A549 (cell line): ENCODE results near the gene CSE1L. TPM values are rescaled to one million over a fixed set of nuclear protein-coding genes. Genes with fewer than 3 reads are reported as not detected.

Source experiments
- ATAC-seq, 2 experiments: fragments of 200-7000 bp in 1 of 2; fragments of >200 bp in 1 of 2; cut with Nextera tagmentation in 1 of 2; cut with Tn5 transposase in 1 of 2; 3 replicates each; pipeline versions ENCODE4 v1.8.0 to v1.9.1; 2018 to 2020; ENCODE audit warnings: mild to moderate bottlenecking in 1 of 2, moderate library complexity in 1 of 2
- CTCF ChIA-PET: fragments of 300-600 bp; sonication (Branson Sonifier 250); formaldehyde crosslinking; extraction: SDS; loops from one replicate; lab custom pipeline; 2021; ENCODE audit warnings: antibody characterized with exemption, inconsistent platforms; lab: Yijun Ruan, JAX
- POLR2A ChIA-PET: fragments of 350-600 bp; formaldehyde crosslinking; extraction: SDS; loops from one replicate; lab custom pipeline; 2021; ENCODE audit warnings: antibody characterized with exemption, inconsistent platforms; lab: Yijun Ruan, JAX
- DNase-seq, 2 experiments: peaks; one replicate each; pipeline versions ENCODE4 v3.0.0 to v3.0.0-alpha.2; 2011 to 2016; ENCODE audit warnings: low read depth in 1 of 2, low spot score in 1 of 2
- FAIRE-seq: peaks from 2 replicates; lab custom pipeline; 2011; peaks lifted over from hg19 to GRCh38; lab: Jason Lieb, UNC
- H3K27ac ChIP-seq, 2 experiments: fragments of >200 bp; sonication (Bioruptor Twin); formaldehyde crosslinking; 3 replicates each; pipeline ENCODE4 v1.5.1; 2016 to 2017
- H3K4me1 ChIP-seq: fragments of >200 bp; sonication (Bioruptor Twin); formaldehyde crosslinking; 3 replicates; pipeline ENCODE4 v1.6.1; 2016
- H3K4me2 ChIP-seq: fragments of >200 bp; sonication (Bioruptor Twin); formaldehyde crosslinking; 3 replicates; pipeline ENCODE4 v1.6.1; 2016
- H3K4me3 ChIP-seq: fragments of >200 bp; sonication (Bioruptor Twin); formaldehyde crosslinking; 3 replicates; pipeline ENCODE4 v1.5.1; 2016
- H3K9me3 ChIP-seq: fragments of >200 bp; sonication (Bioruptor Twin); formaldehyde crosslinking; 3 replicates; pipeline ENCODE4 v1.6.1; 2016
- BHLHE40 ChIP-seq: IDR thresholded peaks from 2 replicates; pipeline ENCODE4 v1.6.1; 2012; ENCODE audit warnings: low read depth, low read length, inconsistent platforms
- CBX8 ChIP-seq: fragments of 200-600 bp; sonication (generic); IDR thresholded peaks from 2 replicates; pipeline ENCODE4 v1.6.1; 2016
- CHD4 ChIP-seq: fragments of 200-600 bp; sonication (generic); IDR thresholded peaks from 2 replicates; pipeline ENCODE4 v1.6.1; 2016; ENCODE audit warnings: antibody characterized with exemption, mild to moderate bottlenecking, borderline replicate concordance
- EHF ChIP-seq: fragments of 250-450 bp; sonication (Bioruptor Pico); IDR thresholded peaks from 2 replicates; pipeline ENCODE4 v1.5.0; 2020; ENCODE audit warnings: mild to moderate bottlenecking
- EP300 ChIP-seq, 2 experiments: fragments of >200 bp; sonication (Bioruptor Twin); formaldehyde crosslinking; IDR thresholded peaks; 2 replicates in 1 of 2; 3 replicates in 1 of 2; pipeline ENCODE4 v1.6.1; 2016 to 2017
- FOSB ChIP-seq: fragments of 250-450 bp; sonication (Bioruptor Pico); IDR thresholded peaks from 2 replicates; pipeline ENCODE4 v1.5.0; 2020; ENCODE audit warnings: mild to moderate bottlenecking, moderate library complexity
- FOSL2 ChIP-seq, 2 experiments: fragments of 450-650 bp in 1 of 2; fragments of >200 bp in 1 of 2; sonication (Bioruptor Twin) in 1 of 2; formaldehyde crosslinking; IDR thresholded peaks; 2 replicates each; pipeline versions ENCODE4 v1.5.0 to v1.6.1; 2016 to 2020; ENCODE audit warnings: mild to moderate bottlenecking in 1 of 2, moderate library complexity in 1 of 2
- FOXS1 ChIP-seq: fragments of 250-450 bp; sonication (Bioruptor Pico); IDR thresholded peaks from 2 replicates; pipeline ENCODE4 v1.5.0; 2020; ENCODE audit warnings: mild to moderate bottlenecking, moderate library complexity
- GATA3 ChIP-seq: IDR thresholded peaks from 2 replicates; pipeline ENCODE4 v1.6.1; 2012; ENCODE audit warnings: borderline replicate concordance
- HDAC2 ChIP-seq: fragments of 200-600 bp; sonication (generic); IDR thresholded peaks from 2 replicates; pipeline ENCODE4 v1.6.1; 2016
- HEYL ChIP-seq: fragments of 250-450 bp; sonication (Bioruptor Pico); IDR thresholded peaks from 2 replicates; pipeline ENCODE4 v1.8.0; 2021; ENCODE audit warnings: mild to moderate bottlenecking, moderate library complexity
- HOXB13 ChIP-seq: fragments of 250-450 bp; sonication (Bioruptor Pico); IDR thresholded peaks from 2 replicates; pipeline ENCODE4 v1.5.0; 2020; ENCODE audit warnings: low read depth, mild to moderate bottlenecking, moderate library complexity
- HOXB5 ChIP-seq: fragments of 250-450 bp; sonication (Bioruptor Pico); IDR thresholded peaks from 2 replicates; pipeline ENCODE4 v1.5.0; 2020; ENCODE audit warnings: mild to moderate bottlenecking, moderate library complexity
- JUNB ChIP-seq: fragments of >200 bp; sonication (Bioruptor Twin); formaldehyde crosslinking; IDR thresholded peaks from 2 replicates; pipeline ENCODE4 v1.6.1; 2016
- KDM5A ChIP-seq: fragments of 200-600 bp; sonication (generic); IDR thresholded peaks from 2 replicates; pipeline ENCODE4 v1.6.1; 2016; ENCODE audit warnings: antibody characterized with exemption, mild to moderate bottlenecking
- NFE2L2 ChIP-seq: fragments of 150-350 bp; conservative IDR thresholded peaks from 2 replicates; pipeline ENCODE4 v1.6.1; 2014; ENCODE audit warnings: low read length
- NPAS2 ChIP-seq: fragments of 250-450 bp; sonication (Bioruptor Pico); IDR thresholded peaks from 2 replicates; pipeline ENCODE4 v1.8.0; 2022; ENCODE audit warnings: mild to moderate bottlenecking, moderate library complexity, borderline replicate concordance
- PBX3 ChIP-seq: IDR thresholded peaks from 2 replicates; pipeline ENCODE4 v1.6.1; 2012
- POLR2AphosphoS2 ChIP-seq: conservative IDR thresholded peaks from 2 replicates; pipeline ENCODE4 v1.6.1; 2012; ENCODE audit warnings: low read length, improper control_type of control experiment, inconsistent platforms
- RAD21 ChIP-seq, 2 experiments: fragments of >200 bp in 1 of 2; sonication (Bioruptor Twin) in 1 of 2; formaldehyde crosslinking in 1 of 2; IDR thresholded peaks in 1 of 2; conservative IDR thresholded peaks in 1 of 2; 2 replicates in 1 of 2; 3 replicates in 1 of 2; pipeline ENCODE4 v1.6.1; 2012 to 2018; ENCODE audit warnings: inconsistent platforms in 1 of 2
- RCOR1 ChIP-seq: fragments of 150-350 bp; IDR thresholded peaks from 2 replicates; pipeline ENCODE4 v1.6.1; 2014; ENCODE audit warnings: antibody characterized with exemption, low read length, low read depth
- SMC3 ChIP-seq: fragments of >200 bp; sonication (Bioruptor Twin); formaldehyde crosslinking; IDR thresholded peaks from 3 replicates; pipeline ENCODE4 v1.6.1; 2018; ENCODE audit warnings: inconsistent platforms
- TFCP2L1 ChIP-seq: fragments of 250-450 bp; sonication (Bioruptor Pico); IDR thresholded peaks from 2 replicates; pipeline ENCODE4 v1.5.0; 2021; ENCODE audit warnings: mild to moderate bottlenecking
- TP53 ChIP-seq: fragments of 250-450 bp; sonication (Bioruptor Pico); IDR thresholded peaks from 2 replicates; pipeline ENCODE4 v1.5.0; 2021; ENCODE audit warnings: mild to moderate bottlenecking, moderate library complexity
- ZC3H11A ChIP-seq: fragments of 450-650 bp; IDR thresholded peaks from 2 replicates; pipeline ENCODE4 v1.6.1; 2014; ENCODE audit warnings: antibody characterized with exemption, mild to moderate bottlenecking
- ZFP36 ChIP-seq: fragments of 450-650 bp; IDR thresholded peaks from 2 replicates; pipeline ENCODE4 v1.6.1; 2014; ENCODE audit warnings: borderline replicate concordance; ENCODE audit not compliant: partially characterized antibody
- ZNF302 ChIP-seq: fragments of 250-450 bp; sonication (Bioruptor Pico); IDR thresholded peaks from 2 replicates; pipeline ENCODE4 v1.9.0; 2021; ENCODE audit warnings: inconsistent platforms, mild to moderate bottlenecking, moderate library complexity
- ZSCAN20 ChIP-seq: fragments of 250-450 bp; sonication (Bioruptor Pico); IDR thresholded peaks from 2 replicates; pipeline ENCODE4 v1.8.0; 2022; ENCODE audit warnings: mild to moderate bottlenecking, moderate library complexity
- WGBS: methylation state at CpG from one replicate; pipeline ENCODE4 v1.1.6; 2017; ENCODE audit errors: missing lambda C conversion rate; 5-methylcytosine and 5-hydroxymethylcytosine counted together
- polyA plus RNA-seq, 4 experiments: library from polyadenylated mRNA; depleted of rRNA in 3 of 4; stranded (reverse); fragments of >200 nt; fragmentation: RNase III in 1 of 4; extraction: RNeasy Plus Mini Kit Qiagen cat#74134 plus additional on column Dnase treatment in 1 of 4; gene quantifications; 2 replicates in 3 of 4; 3 replicates in 1 of 4; pipeline ENCODE4 v1.2.3, GENCODE V29; 2011 to 2017
- TF ChIP-seq, protein P1 (sequence below): IDR thresholded peaks from 2 replicates; pipeline ENCODE4 v1.6.1; 2012
- TF ChIP-seq, protein P2 (sequence below): fragments of >200 bp; sonication (Bioruptor Twin); formaldehyde crosslinking; IDR thresholded peaks from 3 replicates; pipeline ENCODE4 v1.6.1; 2016
- TF ChIP-seq, protein P3 (sequence below): IDR thresholded peaks from 2 replicates; pipeline ENCODE4 v1.6.1; 2012; ENCODE audit warnings: low read depth, borderline replicate concordance
- TF ChIP-seq, protein P4 (sequence below): fragments of >200 bp; sonication (Bioruptor Twin); formaldehyde crosslinking; IDR thresholded peaks from 2 replicates; pipeline ENCODE4 v1.6.1; 2016

CSE1L gene
- polyA plus RNA-seq, 2 of the 4 experiments (the other 2 are of a cell fraction), result 116 to 125 TPM

DNA sequence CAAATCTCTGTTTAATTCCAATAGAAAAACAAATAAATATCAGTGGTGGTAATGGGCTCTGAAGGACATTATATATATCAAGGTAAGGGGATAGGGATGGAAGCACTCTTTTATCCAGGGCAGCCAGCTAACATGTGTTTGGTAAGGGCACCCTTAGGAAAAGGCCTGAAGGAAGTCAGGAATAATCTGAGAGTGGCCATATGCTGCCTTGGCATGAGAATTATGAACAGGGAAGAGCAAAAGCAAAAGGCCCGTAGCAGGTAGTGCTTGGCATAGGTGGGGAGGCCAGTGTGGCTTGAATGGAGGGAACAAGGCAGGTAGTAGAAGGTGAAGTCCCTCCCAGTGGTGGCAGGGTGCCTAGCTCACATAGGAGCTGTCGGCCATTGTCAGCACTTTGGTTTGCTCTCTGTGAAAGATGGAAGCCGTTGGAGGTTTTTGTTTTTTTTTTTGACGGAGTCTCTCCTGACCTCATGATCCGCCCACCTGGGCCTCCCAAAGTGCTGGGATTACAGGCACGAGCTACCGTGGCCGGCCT is 39.6 kb upstream of the CSE1L start:
- Histone ChIP-seq H3K27ac (no peak overlapping the region), H3K4me2 (no peak overlapping the region), H3K9me3 (no peaks in the 10 kb centered on the region), H3K4me1 (no peaks in the 10 kb centered on the region), H3K4me3 (no peak overlapping the region)
- DNase-seq (no peak), FAIRE-seq (no peak), ATAC-seq (peak in 1 of 2 experiments; percentile 24; a peak in 1 of 6 replicates)
- ChIA-PET CTCF (interaction anchor here (1.6 kb wide), 1 partner anchor 19 kb away, joined by 3 read pairs; no protein-coding TSS in a partner anchor), POLR2A (interaction anchor here (0.7 kb wide), 1 partner anchor 313 kb away, joined by 4 read pairs; no protein-coding TSS in a partner anchor)
- WGBS, result 94% methylated on average over 8 of the region's 8 CpGs
- TF ChIP-seq BHLHE40, result no peak
- TF ChIP-seq SMC3, result no peak
- no peak for TF ChIP-seq FOSL2 (IDR thresholded peaks at IDR 0.05)
- no peak for TF ChIP-seq FOSL2 (CRISPR knock-in tag; IDR thresholded peaks at IDR 0.05)
- TF ChIP-seq ZFP36, result no peak
- no peak for TF ChIP-seq FOXS1 (CRISPR knock-in tag)

DNA sequence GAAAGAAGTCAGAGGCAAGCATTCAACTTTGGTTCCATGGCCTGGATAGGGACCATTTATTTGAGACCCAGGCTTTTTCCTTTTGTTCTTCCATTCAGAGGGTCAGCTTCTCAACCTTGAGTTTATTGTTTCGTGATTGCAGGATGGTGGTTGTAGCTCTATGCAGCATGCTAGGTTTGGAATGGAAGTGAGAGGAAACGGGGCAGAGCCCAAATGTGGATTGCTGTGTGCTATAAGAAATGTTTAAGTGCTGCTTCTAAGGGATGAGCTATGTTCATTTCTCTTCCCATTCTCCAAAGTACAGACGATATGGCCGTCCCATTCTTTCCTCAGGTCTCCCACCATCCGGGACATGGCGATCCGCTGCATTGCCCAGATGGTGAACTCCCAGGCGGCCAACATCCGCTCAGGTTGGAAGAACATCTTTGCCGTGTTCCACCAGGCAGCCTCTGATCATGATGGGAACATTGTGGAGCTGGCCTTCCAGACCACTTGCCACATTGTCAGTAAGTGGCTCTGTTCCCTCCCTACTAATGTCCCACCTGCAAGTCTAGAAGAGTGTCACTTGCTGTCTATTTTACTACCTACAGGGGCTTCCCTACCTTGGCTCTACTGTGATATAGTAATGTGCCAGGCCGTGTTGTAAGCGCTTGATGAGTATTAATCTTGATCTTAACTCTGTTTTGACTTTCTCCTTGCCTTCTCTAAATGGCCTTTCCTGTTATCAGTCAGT is 36.0 kb upstream of the CSE1L start:
- POLR2A ChIA-PET, result no interaction called here
- CTCF ChIA-PET, result interaction anchor here (0.6 to 1.7 kb wide), 5 partner anchors 9 to 528 kb away, joined by 3 to 5 read pairs (median 3); no protein-coding TSS in a partner anchor
- no peak for TF ChIP-seq RCOR1
- TF ChIP-seq HDAC2, result no peak
- TF ChIP-seq EP300 (IDR thresholded peaks at IDR 0.05), result no peak
- no peak for TF ChIP-seq HOXB13 (CRISPR knock-in tag)
- TF ChIP-seq KDM5A, result no peak
- TF ChIP-seq NFE2L2, result no peak
- TF ChIP-seq ZNF302 (CRISPR knock-in tag), result no peak
- no peak for TF ChIP-seq PBX3
- TF ChIP-seq FOSB, result no peak
- no peak for TF ChIP-seq NPAS2
- TF ChIP-seq RAD21 (conservative IDR thresholded peaks at IDR 0.05 in 1 of 2, IDR thresholded peaks at IDR 0.05 in 1 of 2), result no peak
- TF ChIP-seq EHF (CRISPR knock-in tag), result no peak

GRCh38 chr20:49024220-49024619 is 21.9 kb upstream of the CSE1L start:
- Histone ChIP-seq H3K27ac (no peak overlapping the region), H3K9me3 (no peaks in the 10 kb centered on the region), H3K4me3 (no peak overlapping the region), H3K4me1 (no peaks in the 10 kb centered on the region)
- CTCF ChIA-PET, result interaction anchor here (1.0 kb wide), 1 partner anchor 119 kb away, joined by 5 read pairs; no protein-coding TSS in a partner anchor
- FAIRE-seq (no peak), DNase-seq (no peak), ATAC-seq (no peak)
- POLR2A ChIA-PET, result no interaction called here
- WGBS, result 97% methylated on average over 5 of the region's 5 CpGs
- no peak for TF ChIP-seq JUNB
- no peak for TF ChIP-seq TFCP2L1
- TF ChIP-seq ZC3H11A, result no peak
- no peak for TF ChIP-seq CBX8
- no peak for TF ChIP-seq HEYL (CRISPR knock-in tag)
- TF ChIP-seq CHD4, result no peak
- TF ChIP-seq, protein P1, sequence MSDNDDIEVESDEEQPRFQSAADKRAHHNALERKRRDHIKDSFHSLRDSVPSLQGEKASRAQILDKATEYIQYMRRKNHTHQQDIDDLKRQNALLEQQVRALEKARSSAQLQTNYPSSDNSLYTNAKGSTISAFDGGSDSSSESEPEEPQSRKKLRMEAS, result no peak
- TF ChIP-seq, protein P2, sequence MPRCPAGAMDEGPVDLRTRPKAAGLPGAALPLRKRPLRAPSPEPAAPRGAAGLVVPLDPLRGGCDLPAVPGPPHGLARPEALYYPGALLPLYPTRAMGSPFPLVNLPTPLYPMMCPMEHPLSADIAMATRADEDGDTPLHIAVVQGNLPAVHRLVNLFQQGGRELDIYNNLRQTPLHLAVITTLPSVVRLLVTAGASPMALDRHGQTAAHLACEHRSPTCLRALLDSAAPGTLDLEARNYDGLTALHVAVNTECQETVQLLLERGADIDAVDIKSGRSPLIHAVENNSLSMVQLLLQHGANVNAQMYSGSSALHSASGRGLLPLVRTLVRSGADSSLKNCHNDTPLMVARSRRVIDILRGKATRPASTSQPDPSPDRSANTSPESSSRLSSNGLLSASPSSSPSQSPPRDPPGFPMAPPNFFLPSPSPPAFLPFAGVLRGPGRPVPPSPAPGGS, result no peak
- no peak for TF ChIP-seq FOSB
- TF ChIP-seq NPAS2, result no peak
- TF ChIP-seq HOXB5 (CRISPR knock-in tag), result no peak
- TF ChIP-seq POLR2AphosphoS2, result no peak
- TF ChIP-seq, protein P3, sequence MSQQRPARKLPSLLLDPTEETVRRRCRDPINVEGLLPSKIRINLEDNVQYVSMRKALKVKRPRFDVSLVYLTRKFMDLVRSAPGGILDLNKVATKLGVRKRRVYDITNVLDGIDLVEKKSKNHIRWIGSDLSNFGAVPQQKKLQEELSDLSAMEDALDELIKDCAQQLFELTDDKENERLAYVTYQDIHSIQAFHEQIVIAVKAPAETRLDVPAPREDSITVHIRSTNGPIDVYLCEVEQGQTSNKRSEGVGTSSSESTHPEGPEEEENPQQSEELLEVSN, result no peak
- TF ChIP-seq, protein P4, sequence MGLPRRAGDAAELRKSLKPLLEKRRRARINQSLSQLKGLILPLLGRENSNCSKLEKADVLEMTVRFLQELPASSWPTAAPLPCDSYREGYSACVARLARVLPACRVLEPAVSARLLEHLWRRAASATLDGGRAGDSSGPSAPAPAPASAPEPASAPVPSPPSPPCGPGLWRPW, result no peak
- no peak for TF ChIP-seq GATA3
- TF ChIP-seq ZSCAN20 (CRISPR knock-in tag), result no peak
- TF ChIP-seq FOSL2 (IDR thresholded peaks at IDR 0.05), result no peak
- TF ChIP-seq FOSL2 (CRISPR knock-in tag; IDR thresholded peaks at IDR 0.05), result no peak
- no peak for TF ChIP-seq TP53 (CRISPR knock-in tag)
- TF ChIP-seq, all 56 proteins: peak for 0
- no peak overlapping the region for H3K4me2 ChIP-seq

More for the DNA sequence above, 36.0 kb upstream of the CSE1L start:
- no peak overlapping the region for H3K27ac ChIP-seq
- ATAC-seq, result no peak
- no peak overlapping the region for H3K4me2 ChIP-seq
- WGBS, result 97% methylated on average over 12 of the region's 12 CpGs
- DNase-seq, result no peak
- no peak overlapping the region for H3K4me3 ChIP-seq
- H3K4me1 ChIP-seq, result no peaks in the 10 kb centered on the region
- no peaks in the 10 kb centered on the region for H3K9me3 ChIP-seq
- no peak for FAIRE-seq
